ENCODE results near the gene CPNE5.

DNA sequence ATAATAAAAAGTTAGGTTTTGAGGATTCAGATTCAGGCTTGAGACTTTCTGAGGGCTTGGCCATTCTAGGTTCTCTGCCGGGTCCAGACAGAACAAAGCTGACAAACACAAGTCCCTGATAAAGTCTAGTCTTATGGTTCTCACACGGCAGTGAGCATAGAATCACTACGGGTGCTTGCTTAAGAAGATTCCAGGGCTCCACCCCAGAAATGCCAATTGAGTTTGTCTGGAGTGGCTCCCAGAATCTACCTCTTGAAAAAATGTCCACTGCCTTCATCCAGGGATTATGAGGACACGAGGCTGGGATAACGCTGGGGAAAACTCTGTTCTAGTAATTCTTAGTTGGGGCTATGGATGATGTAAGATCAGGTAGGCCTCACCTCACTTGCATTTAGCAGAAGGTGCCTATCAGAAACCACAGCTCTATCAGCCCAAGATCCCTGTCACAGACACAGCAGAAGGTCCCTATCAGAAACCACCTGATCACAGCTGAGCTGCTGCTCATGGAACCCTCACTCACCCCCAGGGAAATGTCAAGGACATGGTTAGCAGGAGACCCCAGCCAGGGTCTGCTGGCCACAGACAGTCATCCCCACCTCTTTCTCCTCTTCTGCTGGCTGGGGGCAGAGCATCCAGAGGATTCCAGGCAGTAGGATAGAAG, 89.3 kb downstream of the CPNE5 start:
- TF ChIP-seq, protein P1, sequence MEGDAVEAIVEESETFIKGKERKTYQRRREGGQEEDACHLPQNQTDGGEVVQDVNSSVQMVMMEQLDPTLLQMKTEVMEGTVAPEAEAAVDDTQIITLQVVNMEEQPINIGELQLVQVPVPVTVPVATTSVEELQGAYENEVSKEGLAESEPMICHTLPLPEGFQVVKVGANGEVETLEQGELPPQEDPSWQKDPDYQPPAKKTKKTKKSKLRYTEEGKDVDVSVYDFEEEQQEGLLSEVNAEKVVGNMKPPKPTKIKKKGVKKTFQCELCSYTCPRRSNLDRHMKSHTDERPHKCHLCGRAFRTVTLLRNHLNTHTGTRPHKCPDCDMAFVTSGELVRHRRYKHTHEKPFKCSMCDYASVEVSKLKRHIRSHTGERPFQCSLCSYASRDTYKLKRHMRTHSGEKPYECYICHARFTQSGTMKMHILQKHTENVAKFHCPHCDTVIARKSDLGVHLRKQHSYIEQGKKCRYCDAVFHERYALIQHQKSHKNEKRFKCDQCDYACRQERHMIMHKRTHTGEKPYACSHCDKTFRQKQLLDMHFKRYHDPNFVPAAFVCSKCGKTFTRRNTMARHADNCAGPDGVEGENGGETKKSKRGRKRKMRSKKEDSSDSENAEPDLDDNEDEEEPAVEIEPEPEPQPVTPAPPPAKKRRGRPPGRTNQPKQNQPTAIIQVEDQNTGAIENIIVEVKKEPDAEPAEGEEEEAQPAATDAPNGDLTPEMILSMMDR (IDR thresholded peaks at IDR 0.05): no peak
- TF ChIP-seq POLR2A (IDR thresholded peaks at IDR 0.05): no peak
